Hindlimb muscle (tissue), 1 donor: ENCODE measurements around the gene PPM1E. TPM values are rescaled to one million over a fixed set of nuclear protein-coding genes. Genes with fewer than 3 reads are reported as not detected.
"Not testable (repeated sequence)": the region's sequence is repeated elsewhere in the genome, so short reads cannot be mapped to it uniquely, and the experiment has no call there.

Experiments used
- DNase-seq: peaks from one replicate; pipeline ENCODE4 v3.0.0-alpha.2; 2013
- polyA plus RNA-seq: library from polyadenylated mRNA; unstranded; fragments of 120-200 nt; gene quantifications from one replicate; pipeline ENCODE4 v1.2.1, GENCODE V29; 2013; ENCODE audit not compliant: insufficient read length

Gene PPM1E
- polyA plus RNA-seq, 1 donor = 2.2 TPM

- no peak for DNase-seq
Measured at GRCh38 chr17:58840820-58841612, 85.4 kb downstream of the PPM1E start.

DNA sequence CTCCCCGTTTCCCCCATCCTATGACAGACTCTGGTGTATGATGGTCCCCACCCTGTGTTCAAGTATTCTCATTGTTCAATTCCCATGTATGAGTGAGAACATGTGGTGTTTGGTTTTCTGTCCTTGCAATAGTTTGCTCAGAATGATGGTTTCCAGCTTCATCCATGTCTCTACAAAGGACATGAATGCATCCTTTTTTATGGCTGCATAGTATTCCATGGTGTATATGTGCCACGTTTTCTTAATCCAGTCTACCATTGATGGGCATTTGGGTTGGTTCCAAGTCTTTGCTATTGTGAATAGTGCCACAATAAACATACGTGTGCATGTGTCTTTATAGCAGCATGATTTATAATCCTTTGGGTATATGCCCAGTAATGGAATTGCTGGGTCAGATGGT lies 90.8 kb downstream of the PPM1E start:
- not testable (repeated sequence) for DNase-seq

DNA sequence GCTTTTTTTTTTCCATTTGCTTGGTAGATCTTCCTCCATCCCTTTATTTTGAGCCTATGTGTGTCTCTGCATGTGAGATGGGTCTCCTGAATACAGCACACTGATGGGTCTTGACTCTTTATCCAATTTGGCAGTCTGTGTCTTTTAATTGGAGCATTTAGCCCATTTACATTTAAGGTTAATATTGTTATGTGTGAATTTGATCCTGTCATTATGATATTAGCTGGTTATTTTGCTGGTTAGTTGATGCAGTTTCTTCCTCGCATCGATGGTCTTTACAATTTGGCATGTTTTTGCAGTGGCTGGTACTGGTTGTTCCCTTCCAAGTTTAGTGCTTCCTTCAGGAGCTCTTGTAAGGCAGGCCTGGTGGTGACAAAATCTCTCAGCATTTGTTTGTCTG lies 94.5 kb downstream of the PPM1E start:
- not testable (repeated sequence) for DNase-seq

DNA sequence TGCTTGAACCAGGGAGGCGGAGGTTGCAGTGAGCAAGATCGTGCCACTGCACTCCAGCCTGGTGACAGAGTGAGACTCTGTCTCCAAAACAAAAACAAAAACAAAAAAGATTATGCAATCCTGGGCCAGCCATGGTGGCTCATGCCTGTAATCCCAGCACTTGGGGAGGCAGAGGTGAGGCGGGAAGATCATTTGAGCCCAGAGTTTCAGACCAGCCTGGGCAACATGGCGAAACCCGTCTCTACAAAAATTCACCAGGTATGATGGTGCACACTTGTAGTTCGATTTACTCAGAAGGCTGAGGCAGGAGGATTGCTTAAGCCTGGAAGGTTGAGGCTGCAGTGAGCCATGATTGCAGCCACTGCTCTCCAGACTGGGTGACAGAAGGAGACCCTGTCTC lies 109.6 kb downstream of the PPM1E start:
- DNase-seq = no peak

GRCh38 chr17:58870747-58871146 lies 115.1 kb downstream of the PPM1E start:
- no peak for DNase-seq

- DNase-seq = no peak
Measured at GRCh38 chr17:58873926-58874325, 118.3 kb downstream of the PPM1E start.

DNA sequence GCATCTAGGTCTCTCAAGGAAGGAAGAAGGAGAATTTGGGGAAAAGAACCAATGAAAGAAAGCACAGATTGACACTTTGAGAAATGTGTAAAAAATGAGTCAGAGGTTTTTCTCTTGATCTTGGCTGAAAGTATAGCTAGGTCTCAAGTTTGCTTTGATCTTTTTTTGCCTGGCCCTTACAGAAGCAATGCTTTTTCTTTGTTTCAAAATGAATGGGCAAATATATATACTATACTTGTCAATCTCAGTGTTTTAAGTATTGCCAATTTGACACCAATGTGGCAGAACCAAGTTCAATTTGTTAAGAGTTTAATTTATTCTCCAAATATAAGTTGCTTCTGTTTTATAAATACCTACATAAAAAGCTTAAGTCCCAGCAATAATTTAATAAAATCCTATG lies 119.6 kb downstream of the PPM1E start:
- DNase-seq = no peak

GRCh38 chr17:58884161-58884560 lies 128.5 kb downstream of the PPM1E start:
- no peak for DNase-seq

DNA sequence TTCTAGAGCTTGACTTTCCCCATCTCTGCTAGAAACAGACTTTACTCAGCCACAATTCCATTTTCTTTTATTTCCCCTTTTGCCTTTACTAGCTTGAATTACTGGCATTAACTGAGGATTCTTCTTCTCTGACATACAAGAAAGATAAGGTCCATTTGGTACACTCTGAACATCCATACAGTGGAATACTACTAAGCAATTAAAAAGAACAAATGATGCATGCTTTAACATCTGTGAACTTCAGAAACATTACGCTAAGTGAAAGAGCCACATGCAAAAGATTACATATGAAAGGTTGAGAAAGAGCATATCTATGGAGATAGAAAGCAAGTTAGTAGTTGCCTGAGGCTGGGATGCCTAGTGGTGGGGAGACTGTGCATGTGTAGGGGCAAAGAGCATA lies 130.9 kb downstream of the PPM1E start:
- DNase-seq = no peak

GRCh38 chr17:58889928-58890327 lies 134.3 kb downstream of the PPM1E start:
- DNase-seq = no peak

DNA sequence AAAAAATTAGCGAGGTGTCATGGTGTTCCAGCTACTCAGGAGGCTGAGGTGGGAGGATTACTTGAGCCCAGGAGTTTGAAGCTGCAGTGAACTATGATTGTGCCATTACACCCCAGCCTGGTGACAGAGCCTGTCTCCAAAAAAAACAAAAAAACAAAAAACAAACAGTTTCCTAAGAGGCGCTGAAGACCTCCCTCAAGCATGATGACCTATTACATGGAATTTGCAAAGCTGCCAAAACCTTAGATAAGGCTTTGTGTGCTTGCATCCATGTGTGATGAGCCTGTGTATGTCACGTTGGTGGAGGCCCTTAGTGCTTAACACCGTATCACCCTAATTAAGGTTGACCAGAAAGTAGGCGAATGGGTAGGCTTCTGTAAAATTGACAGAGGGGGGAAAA lies 143.5 kb downstream of the PPM1E start:
- no peak for DNase-seq

DNA sequence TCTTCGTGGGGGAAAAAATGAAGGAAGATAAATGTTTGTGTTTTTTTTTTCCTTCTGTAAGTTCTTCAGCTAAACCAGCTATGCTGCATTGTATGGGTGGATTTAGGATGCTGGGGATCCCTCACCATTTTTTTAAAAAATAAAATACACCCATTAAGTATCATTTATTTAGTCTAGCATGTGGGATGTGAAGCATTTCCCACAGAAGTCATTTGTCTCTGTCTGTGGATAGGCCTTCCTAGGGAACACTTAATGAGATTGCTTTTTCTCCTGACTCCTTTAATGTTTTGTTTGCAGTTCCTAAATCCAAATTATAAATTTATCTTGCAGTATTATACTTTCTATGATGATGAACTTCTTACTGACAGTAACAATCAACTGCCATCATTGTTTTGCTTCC lies 146.7 kb downstream of the PPM1E start:
- no peak for DNase-seq

DNA sequence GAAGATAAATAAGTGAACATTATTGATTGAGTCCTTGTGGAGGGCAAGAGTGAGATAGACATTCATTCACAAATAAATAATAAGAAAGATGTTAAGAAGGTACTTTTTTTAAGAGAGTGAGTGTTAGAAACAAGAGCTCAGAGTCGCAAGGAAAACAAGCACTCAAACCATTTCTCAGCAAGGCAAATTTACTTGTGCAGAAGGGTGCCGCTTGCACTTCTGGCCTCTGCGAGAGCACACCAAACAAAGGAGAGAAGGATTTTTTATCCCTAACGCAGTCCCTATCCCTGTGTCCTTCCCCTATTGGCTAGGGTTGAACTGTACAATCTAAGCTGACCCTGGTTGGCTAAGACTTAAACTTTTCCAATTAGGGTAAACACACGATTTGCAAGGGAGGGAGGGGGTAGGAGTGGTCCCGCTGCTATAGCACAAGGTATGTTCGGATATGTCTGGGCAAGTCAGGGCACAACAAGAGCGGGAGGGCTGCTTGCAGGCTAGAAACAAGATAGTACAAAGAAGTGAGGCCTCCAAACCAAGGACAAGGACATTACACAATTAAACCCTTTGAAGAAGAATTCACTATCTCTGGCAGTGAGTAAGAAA lies 156.2 kb downstream of the PPM1E start:
- no peak for DNase-seq

- DNase-seq = no peak
Measured at GRCh38 chr17:58913552-58913951, 157.9 kb downstream of the PPM1E start.

- DNase-seq = no peak
Measured at GRCh38 chr17:58913971-58914769, 158.5 kb downstream of the PPM1E start.

GRCh38 chr17:58917228-58917627 lies 161.6 kb downstream of the PPM1E start:
- DNase-seq = no peak

DNA sequence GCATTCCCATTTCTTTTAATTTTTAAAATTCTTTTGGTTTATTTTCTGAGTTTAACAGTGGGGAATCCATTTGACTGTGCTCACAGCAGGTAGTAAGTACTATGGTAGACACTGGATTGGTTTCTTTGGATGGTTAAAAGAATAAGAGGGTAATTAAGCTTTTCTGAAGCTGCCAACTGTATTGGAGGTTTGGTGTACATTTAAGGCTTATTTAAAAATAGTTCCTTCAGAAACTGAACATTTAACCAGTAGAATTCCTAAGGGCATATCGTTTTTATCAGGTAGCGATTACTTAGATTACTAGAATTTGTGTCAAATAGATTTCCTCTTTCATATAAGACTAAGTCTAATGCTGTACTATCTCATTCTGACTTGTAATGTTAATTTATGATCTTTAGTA lies 162.4 kb downstream of the PPM1E start:
- DNase-seq = no peak

- DNase-seq = no peak
Measured at GRCh38 chr17:58918884-58919283, 163.2 kb downstream of the PPM1E start.

DNA sequence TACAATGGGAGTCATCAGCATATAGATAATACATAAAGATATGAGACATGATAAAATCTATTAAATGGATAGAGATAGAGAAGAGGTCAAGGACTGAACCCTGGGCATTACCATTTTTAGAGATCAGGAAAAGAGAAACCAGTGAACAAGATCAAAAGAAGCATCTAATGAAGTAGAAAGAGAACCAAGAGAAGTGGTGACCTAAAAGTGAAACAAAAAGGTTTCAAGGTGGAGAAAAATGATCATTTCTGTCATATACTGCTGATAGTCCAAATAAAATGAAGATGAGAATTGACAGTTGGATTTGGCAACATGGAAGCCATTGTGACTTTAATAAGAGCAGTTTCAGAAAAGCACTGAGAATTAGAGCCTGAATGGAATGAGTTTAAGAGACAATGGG lies 165.1 kb downstream of the PPM1E start:
- DNase-seq = no peak

DNA sequence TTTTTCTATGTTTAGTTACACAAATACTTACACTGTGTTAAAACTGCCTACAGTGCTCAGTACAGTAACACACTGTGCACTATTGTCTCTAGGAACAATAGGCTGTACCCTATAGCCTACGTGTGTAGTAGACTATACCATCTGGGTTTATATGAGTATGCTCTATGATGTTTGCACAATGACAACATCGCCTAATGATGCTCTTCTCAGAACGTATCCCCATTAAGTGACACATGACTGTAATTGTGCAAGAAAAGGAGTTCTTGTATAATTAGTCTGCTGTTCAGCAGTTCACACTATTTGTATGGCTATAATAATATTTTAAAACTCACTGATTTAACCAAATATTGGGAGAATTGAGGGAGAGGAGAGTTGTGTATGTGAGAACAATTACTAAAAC lies 177.3 kb downstream of the PPM1E start:
- DNase-seq = no peak

GRCh38 chr17:58936295-58936694 lies 180.6 kb downstream of the PPM1E start:
- DNase-seq = no peak

- DNase-seq = no peak
Measured at GRCh38 chr17:58944166-58944565, 188.5 kb downstream of the PPM1E start.

- DNase-seq = no peak
Measured at GRCh38 chr17:58947411-58947810, 191.8 kb downstream of the PPM1E start.

GRCh38 chr17:58947824-58948223 lies 192.2 kb downstream of the PPM1E start:
- no peak for DNase-seq
